GM19467 (cell line): ENCODE data around the gene OXGR1.

ENCODE experiments used
- ATAC-seq: cut with Tn5 transposase; IDR thresholded peaks from one replicate; pipeline ENCODE4 v1.9.1; 2021; ENCODE audit warnings: mild to moderate bottlenecking, moderate library complexity; ENCODE audit not compliant: unreplicated experiment

OXGR1 gene

GRCh38 chr13:96966415-96967102, 27.7 kb downstream of the OXGR1 start:
- no peak for ATAC-seq

DNA sequence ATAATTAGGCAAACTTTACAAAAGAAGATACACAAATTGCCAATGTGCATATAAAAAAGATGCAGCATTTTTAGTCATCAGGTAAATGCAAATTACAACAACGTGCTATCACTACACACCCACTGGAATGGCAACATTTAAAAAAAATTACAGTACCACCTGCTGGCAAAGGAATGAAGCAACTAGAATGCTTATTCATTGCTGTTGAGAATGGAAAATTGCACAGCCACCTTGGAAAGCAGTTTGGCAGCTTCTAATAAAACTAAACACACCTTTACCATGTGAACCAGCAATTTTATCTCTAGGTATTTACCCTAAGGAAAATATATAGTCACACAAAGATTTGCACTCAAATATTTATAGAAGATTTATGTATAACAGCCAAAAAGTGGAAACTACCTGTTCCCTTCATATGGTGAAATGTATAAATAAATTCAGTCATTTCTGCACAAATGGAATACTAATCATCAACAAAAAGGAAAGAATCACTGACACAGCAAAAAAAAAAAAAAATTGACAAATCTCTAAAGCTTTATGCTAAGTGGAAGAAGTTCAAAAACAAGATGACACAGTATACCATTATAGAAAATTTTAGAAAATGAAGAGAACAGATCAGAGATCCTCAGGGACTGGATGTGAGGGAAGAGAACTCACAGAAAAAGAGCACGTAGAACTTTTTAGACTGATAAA, 30.3 kb downstream of the OXGR1 start:
- no peak for ATAC-seq

- no peak for ATAC-seq
Observed at GRCh38 chr13:96960379-96960778, 33.9 kb downstream of the OXGR1 start.

GRCh38 chr13:96958286-96958891, 35.9 kb downstream of the OXGR1 start:
- ATAC-seq: no peak

DNA sequence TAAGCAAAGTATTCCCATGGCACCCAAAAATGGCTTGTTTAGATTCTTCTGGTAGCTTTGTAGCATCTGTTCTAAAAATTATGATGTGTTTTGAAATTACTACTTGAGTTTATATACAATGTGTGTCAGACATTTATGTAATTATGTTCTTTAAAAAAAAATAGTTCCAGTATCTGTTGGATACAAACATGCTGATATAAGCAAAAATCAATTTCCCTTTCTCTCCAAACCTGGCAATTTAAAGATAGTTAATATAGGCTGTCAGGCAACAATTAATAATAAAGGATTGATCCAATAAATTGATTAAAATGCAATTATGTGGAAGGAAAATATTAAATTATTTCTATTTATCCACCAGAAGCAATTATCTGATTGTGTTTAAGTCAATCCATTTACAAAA, 41.7 kb downstream of the OXGR1 start:
- ATAC-seq: no peak

DNA sequence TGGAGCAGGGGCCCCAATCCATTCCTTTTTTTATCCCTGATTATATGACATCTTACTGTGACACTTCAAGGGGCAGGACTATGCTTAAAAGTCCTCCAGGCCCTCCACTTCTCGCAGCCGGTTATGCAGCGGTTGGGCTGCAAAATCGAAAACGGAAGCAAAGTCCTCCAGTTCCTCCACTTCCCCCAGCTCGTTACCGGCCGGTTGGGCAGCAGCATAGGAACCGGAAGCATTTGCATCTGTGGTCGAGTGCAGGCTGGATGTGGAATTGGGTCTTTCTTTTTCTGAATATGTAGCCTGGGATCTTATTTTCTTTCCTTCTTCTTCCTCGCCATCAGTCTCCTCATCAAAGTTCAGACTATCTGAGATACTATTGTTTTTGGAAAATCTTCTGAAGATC, 46.1 kb downstream of the OXGR1 start:
- ATAC-seq: no peak

DNA sequence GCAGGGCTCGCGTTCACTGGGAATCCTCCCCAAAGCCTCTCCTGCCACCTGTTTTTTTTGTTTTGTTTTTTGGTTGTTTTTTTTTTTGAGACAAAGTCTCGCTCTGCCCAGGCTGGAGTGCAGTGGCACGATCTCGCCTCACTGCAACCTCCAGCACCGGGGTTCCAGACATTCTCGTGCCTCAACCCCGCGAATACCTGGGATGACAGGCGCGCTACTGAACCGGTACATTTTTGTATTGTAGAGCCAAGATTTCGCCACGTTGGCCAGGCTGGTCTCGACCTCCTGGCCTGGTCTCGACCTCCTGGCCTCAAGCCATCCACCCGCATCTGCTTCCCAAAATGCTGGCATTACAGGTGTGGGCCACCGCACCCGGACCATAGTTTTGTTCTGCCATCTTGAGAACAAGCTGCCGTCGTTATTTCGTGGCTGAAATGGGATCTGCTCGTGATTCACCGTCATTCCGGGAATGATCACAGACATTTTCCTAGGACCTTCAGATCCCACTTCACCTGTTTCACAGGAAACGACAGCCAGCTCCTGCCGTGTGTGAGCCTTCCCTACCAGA, 46.8 kb downstream of the OXGR1 start:
- ATAC-seq: no peak

DNA sequence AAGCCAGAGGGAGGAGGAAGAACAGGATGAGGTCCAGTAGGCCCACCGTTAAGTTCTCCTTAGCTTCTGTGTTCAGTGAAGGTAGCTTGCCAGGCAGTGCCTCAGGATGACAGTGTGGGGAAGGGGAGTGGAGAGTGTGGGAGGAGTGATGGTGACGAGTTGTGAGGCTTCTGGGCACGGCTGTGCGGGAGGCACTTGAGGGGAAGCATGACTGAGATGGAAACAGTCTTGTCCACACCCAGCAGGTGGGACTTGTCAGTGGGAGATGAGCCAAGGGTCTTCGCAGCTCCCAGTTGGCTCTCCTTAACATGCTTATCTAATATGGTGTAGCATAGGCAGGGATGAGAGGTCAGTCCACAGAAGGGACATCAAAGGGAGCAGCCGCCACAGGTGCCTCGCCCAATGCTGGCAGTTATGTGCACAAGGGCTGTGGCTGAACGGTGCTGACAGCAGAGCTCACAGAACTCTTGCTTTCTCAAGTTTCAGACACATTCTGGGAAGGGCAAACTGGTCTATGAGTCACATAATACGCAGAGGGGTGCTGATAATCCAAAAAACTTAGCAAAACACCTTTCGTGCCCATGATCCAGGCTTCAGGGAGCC, 47.5 kb downstream of the OXGR1 start:
- no peak for ATAC-seq

DNA sequence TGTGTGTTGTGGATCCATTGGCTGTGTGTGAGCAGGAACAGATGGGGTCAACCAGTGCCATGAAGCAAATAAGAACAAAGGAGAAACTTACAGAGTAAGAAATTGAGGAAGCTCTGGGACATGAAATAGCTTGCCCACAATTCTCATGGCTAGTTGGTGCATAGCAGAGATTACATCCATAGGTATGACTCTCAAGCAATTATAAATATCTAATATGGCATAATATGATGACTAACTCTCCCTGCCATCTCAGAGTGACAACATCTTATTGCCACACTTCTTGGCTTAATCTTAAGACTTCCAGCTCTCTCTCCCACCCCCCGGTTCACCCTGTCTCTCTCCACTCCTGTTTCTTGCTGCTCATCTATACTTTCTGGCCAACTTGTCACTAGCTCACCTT, 53.3 kb downstream of the OXGR1 start:
- no peak for ATAC-seq

DNA sequence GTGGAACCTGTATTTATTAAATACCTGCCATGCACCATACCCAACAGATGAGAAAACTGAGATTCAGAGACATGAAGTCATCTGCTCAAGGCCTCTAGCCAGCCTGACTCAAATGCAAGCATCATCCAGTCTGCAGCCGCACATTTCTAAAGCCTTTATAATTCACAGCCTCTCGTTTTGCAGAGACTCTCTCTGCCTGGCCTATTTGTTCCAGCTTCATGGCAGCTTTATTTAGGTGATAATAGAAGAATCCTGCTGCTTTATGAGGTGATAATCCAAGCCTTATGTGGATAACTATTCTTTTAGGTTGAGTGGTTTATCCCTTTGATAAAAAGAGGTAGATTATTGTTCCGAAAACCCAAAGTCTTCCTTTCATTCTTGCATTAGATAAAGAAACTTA, 58.4 kb downstream of the OXGR1 start:
- no peak for ATAC-seq
